Measurements from ENCODE around the gene PYGL.

DNA sequence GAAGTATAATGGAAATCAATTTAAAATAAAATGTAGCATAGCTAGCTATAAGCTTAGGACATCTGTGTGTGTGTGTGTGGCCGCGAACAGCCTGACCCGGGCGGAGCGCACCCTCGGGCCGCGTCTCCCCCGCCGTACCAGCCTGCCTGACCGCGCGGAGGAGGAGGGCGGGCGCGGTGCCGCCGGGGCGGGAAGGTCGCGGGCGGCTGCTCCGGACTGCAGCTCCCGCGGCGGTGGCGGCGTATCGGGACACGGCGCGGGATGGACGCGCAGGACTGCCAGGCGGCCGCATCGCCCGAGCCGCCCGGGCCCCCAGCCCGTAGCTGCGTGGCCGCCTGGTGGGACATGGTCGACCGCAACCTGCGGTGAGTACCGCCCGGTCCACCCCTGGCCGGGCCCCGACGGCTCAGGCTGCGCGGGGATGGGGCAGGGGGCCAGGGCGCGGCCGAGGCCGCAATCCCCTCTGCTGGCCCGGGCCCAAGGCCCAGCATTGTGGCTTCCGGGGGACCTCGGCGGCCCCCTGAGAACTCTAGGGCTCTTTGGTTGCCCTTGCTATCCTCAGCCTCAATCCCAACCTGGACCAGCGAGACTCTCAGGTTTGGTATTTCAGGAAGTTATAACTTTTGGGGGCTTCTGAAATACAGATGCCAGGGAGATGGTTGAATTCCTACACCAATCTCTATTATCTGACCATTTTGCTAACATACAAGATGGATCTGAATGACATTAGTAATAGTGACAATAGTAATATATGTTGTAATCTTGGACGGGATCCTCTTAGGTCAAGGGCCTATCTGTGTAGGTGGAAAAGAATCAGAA, 72.2 kb downstream of the PYGL start, which contains the start of gene ABHD12B:
- TF ChIP-seq CTCF (conservative IDR thresholded peaks at IDR 0.05) (no peak), EZH2 (IDR thresholded peaks at IDR 0.05; ENCODE audit: low read depth) (no peak)

Measured in PC-9 (cell line).